K562 (cell line): ENCODE measurements around the gene ST7.

Source experiments
- HOXB6 ChIP-seq: fragments of 250-450 bp; sonication (Bioruptor Pico); IDR thresholded peaks from 2 replicates; pipeline ENCODE4 v1.5.1; 2022; ENCODE audit warnings: mild to moderate bottlenecking, borderline replicate concordance
- POLR2AphosphoS5 ChIP-seq: IDR thresholded peaks from 2 replicates; pipeline ENCODE4 v1.6.1; 2011; ENCODE audit warnings: mild to moderate bottlenecking, low read depth, low read length, moderate library complexity; ENCODE audit not compliant: control insufficient read depth, insufficient read depth
- TF ChIP-seq, protein P1 (sequence below): sonication (generic); formaldehyde crosslinking; IDR thresholded peaks from 2 replicates; pipeline ENCODE4 v1.8.1; 2022; ENCODE audit warnings: missing genetic modification reagents
- TF ChIP-seq, protein P2 (sequence below): IDR thresholded peaks from 3 replicates; pipeline ENCODE4 v1.6.1; 2011; ENCODE audit warnings: borderline replicate concordance, mild to moderate bottlenecking; ENCODE audit not compliant: insufficient read length, insufficient read depth
- TF ChIP-seq, protein P3 (sequence below), 2 experiments: fragments of 450-650 bp; IDR thresholded peaks; 2 replicates each; pipeline ENCODE4 v1.6.1; 2016
- TF ChIP-seq, protein P4 (sequence below): sonication (generic); formaldehyde crosslinking; IDR thresholded peaks from 2 replicates; pipeline ENCODE4 v1.8.1; 2023; ENCODE audit warnings: mild to moderate bottlenecking, missing genetic modification reagents, moderate library complexity
- TF ChIP-seq, protein P5 (sequence below): fragments of 250-450 bp; sonication (Bioruptor Pico); IDR thresholded peaks from 2 replicates; pipeline ENCODE4 v1.8.0; 2022; ENCODE audit warnings: inconsistent platforms, mild to moderate bottlenecking, moderate library complexity, borderline replicate concordance

GRCh38 chr7:116933465-116933864 lies 19.8 kb upstream of the ST7 start:
- TF ChIP-seq, protein P1, sequence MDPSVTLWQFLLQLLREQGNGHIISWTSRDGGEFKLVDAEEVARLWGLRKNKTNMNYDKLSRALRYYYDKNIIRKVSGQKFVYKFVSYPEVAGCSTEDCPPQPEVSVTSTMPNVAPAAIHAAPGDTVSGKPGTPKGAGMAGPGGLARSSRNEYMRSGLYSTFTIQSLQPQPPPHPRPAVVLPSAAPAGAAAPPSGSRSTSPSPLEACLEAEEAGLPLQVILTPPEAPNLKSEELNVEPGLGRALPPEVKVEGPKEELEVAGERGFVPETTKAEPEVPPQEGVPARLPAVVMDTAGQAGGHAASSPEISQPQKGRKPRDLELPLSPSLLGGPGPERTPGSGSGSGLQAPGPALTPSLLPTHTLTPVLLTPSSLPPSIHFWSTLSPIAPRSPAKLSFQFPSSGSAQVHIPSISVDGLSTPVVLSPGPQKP (CRISPR knock-in tag) = no peak
- TF ChIP-seq, protein P2, sequence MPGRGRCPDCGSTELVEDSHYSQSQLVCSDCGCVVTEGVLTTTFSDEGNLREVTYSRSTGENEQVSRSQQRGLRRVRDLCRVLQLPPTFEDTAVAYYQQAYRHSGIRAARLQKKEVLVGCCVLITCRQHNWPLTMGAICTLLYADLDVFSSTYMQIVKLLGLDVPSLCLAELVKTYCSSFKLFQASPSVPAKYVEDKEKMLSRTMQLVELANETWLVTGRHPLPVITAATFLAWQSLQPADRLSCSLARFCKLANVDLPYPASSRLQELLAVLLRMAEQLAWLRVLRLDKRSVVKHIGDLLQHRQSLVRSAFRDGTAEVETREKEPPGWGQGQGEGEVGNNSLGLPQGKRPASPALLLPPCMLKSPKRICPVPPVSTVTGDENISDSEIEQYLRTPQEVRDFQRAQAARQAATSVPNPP = no peak
- TF ChIP-seq HOXB6 (CRISPR knock-in tag) (no peak), POLR2AphosphoS5 (no peak)
- TF ChIP-seq, protein P3, sequence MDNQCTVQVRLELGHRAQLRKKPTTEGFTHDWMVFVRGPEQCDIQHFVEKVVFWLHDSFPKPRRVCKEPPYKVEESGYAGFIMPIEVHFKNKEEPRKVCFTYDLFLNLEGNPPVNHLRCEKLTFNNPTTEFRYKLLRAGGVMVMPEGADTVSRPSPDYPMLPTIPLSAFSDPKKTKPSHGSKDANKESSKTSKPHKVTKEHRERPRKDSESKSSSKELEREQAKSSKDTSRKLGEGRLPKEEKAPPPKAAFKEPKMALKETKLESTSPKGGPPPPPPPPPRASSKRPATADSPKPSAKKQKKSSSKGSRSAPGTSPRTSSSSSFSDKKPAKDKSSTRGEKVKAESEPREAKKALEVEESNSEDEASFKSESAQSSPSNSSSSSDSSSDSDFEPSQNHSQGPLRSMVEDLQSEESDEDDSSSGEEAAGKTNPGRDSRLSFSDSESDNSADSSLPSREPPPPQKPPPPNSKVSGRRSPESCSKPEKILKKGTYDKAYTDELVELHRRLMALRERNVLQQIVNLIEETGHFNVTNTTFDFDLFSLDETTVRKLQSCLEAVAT (IDR thresholded peaks at IDR 0.05) = no peak
- TF ChIP-seq, protein P4, sequence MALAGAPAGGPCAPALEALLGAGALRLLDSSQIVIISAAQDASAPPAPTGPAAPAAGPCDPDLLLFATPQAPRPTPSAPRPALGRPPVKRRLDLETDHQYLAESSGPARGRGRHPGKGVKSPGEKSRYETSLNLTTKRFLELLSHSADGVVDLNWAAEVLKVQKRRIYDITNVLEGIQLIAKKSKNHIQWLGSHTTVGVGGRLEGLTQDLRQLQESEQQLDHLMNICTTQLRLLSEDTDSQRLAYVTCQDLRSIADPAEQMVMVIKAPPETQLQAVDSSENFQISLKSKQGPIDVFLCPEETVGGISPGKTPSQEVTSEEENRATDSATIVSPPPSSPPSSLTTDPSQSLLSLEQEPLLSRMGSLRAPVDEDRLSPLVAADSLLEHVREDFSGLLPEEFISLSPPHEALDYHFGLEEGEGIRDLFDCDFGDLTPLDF (CRISPR knock-in tag) = no peak
- TF ChIP-seq, protein P5, sequence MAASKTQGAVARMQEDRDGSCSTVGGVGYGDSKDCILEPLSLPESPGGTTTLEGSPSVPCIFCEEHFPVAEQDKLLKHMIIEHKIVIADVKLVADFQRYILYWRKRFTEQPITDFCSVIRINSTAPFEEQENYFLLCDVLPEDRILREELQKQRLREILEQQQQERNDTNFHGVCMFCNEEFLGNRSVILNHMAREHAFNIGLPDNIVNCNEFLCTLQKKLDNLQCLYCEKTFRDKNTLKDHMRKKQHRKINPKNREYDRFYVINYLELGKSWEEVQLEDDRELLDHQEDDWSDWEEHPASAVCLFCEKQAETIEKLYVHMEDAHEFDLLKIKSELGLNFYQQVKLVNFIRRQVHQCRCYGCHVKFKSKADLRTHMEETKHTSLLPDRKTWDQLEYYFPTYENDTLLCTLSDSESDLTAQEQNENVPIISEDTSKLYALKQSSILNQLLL = no peak
